ENCODE data around the gene MAST4.

DNA sequence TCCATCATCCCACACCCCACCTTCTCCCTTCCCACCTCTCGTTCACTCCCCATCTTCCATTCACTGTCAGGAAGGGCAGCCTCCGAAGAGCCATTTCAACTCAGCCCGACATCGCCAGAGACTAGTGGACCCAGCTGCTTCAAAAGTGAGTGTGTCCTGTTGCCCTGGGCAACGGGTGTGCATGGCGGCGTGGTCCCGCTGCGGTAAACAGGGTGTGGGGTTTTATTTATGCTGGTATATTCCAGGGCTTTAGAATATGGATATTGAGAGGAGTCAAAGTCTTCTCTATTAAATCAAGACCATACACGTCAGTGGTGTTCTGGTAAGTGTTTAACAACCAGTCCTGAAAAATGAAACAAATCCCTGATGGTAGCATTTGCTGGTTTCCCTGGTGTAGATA, 274.5 kb downstream of the MAST4 start:
- TF ChIP-seq POLR2AphosphoS5 (IDR thresholded peaks at IDR 0.05) = no peak
- no peak for TF ChIP-seq CTCF (IDR thresholded peaks at IDR 0.05)
- no peak for TF ChIP-seq POLR2A (IDR thresholded peaks at IDR 0.05)
